GM23338 (cell line): Measurements from ENCODE around the gene CYP2W1.

Source experiments
- CREB1 ChIP-seq: fragments of 250-450 bp; sonication (Bioruptor Pico); IDR thresholded peaks from 2 replicates; pipeline ENCODE4 v1.5.0; 2020; ENCODE audit warnings: low read depth, mild to moderate bottlenecking, moderate library complexity
- EZH2 ChIP-seq: fragments of 200-600 bp; sonication (generic); IDR thresholded peaks from one replicate; pipeline ENCODE4 v1.8.0; 2017; ENCODE audit warnings: antibody characterized with exemption, mild to moderate bottlenecking, low read depth; ENCODE audit not compliant: unreplicated experiment
- EZH2phosphoT487 ChIP-seq: fragments of 200-600 bp; sonication (generic); IDR thresholded peaks from one replicate; pipeline ENCODE4 v1.8.1; 2018; ENCODE audit warnings: antibody characterized with exemption; ENCODE audit not compliant: unreplicated experiment
- JUNB ChIP-seq: IDR thresholded peaks from one replicate; pipeline ENCODE4 v1.6.1; 2016; ENCODE audit warnings: antibody characterized with exemption; ENCODE audit not compliant: unreplicated experiment
- NANOG ChIP-seq: IDR thresholded peaks from 2 replicates; pipeline ENCODE4 v1.6.1; 2016; ENCODE audit warnings: antibody characterized with exemption, borderline replicate concordance
- POLR2AphosphoS5 ChIP-seq: IDR thresholded peaks from 2 replicates; pipeline ENCODE4 v1.6.1; 2016; ENCODE audit warnings: antibody characterized with exemption, low read depth
- REST ChIP-seq: IDR thresholded peaks from one replicate; pipeline ENCODE4 v1.6.1; 2018; ENCODE audit warnings: antibody characterized with exemption; ENCODE audit not compliant: unreplicated experiment
- STAT1 ChIP-seq: IDR thresholded peaks from one replicate; pipeline ENCODE4 v1.6.1; 2016; ENCODE audit warnings: antibody characterized with exemption; ENCODE audit not compliant: unreplicated experiment
- ZNF114 ChIP-seq: fragments of 250-450 bp; sonication (Bioruptor Pico); IDR thresholded peaks from 2 replicates; pipeline ENCODE4 v1.5.0; 2020; ENCODE audit warnings: mild to moderate bottlenecking, moderate library complexity
- ZNF331 ChIP-seq: fragments of 250-450 bp; sonication (Bioruptor Pico); IDR thresholded peaks from 2 replicates; pipeline ENCODE4 v1.5.0; 2020; ENCODE audit warnings: low read depth, mild to moderate bottlenecking, moderate library complexity
- TF ChIP-seq, protein P1 (sequence below), 2 experiments: fragments of 200-600 bp in 1 of 2; sonication (generic) in 1 of 2; conservative IDR thresholded peaks; 2 replicates each; pipeline versions ENCODE4 v1.5.1 to v1.6.1; 2016 to 2017; ENCODE audit warnings: antibody characterized with exemption in 2 of 2, low read depth in 2 of 2, mild to moderate bottlenecking in 2 of 2, moderate library complexity in 1 of 2
- TF ChIP-seq, protein P2 (sequence below): IDR thresholded peaks from 2 replicates; pipeline ENCODE4 v1.6.1; 2016; ENCODE audit warnings: antibody characterized with exemption

- TF ChIP-seq, protein P1, sequence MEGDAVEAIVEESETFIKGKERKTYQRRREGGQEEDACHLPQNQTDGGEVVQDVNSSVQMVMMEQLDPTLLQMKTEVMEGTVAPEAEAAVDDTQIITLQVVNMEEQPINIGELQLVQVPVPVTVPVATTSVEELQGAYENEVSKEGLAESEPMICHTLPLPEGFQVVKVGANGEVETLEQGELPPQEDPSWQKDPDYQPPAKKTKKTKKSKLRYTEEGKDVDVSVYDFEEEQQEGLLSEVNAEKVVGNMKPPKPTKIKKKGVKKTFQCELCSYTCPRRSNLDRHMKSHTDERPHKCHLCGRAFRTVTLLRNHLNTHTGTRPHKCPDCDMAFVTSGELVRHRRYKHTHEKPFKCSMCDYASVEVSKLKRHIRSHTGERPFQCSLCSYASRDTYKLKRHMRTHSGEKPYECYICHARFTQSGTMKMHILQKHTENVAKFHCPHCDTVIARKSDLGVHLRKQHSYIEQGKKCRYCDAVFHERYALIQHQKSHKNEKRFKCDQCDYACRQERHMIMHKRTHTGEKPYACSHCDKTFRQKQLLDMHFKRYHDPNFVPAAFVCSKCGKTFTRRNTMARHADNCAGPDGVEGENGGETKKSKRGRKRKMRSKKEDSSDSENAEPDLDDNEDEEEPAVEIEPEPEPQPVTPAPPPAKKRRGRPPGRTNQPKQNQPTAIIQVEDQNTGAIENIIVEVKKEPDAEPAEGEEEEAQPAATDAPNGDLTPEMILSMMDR (conservative IDR thresholded peaks at IDR 0.05; ENCODE audit: low read depth in 2 of 2) = no peak
- no peak for TF ChIP-seq EZH2
- TF ChIP-seq POLR2AphosphoS5 = no peak
- TF ChIP-seq EZH2phosphoT487 = no peak
- no peak for TF ChIP-seq CREB1
- no peak for TF ChIP-seq REST
- TF ChIP-seq STAT1 = no peak
- TF ChIP-seq JUNB = no peak
- TF ChIP-seq, protein P2, sequence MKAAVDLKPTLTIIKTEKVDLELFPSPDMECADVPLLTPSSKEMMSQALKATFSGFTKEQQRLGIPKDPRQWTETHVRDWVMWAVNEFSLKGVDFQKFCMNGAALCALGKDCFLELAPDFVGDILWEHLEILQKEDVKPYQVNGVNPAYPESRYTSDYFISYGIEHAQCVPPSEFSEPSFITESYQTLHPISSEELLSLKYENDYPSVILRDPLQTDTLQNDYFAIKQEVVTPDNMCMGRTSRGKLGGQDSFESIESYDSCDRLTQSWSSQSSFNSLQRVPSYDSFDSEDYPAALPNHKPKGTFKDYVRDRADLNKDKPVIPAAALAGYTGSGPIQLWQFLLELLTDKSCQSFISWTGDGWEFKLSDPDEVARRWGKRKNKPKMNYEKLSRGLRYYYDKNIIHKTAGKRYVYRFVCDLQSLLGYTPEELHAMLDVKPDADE = no peak
- no peak for TF ChIP-seq NANOG
- no peak for TF ChIP-seq ZNF114 (CRISPR knock-in tag)
- TF ChIP-seq ZNF331 (CRISPR knock-in tag) = no peak
Measured at GRCh38 chr7:936386-937054, 46.5 kb upstream of the CYP2W1 start.
